HEK293 (cell line): ENCODE data around the gene CDH22.

Experiments
- CTCF ChIA-PET: fragments of 350-600 bp; formaldehyde crosslinking; extraction: SDS; loops from one replicate; lab custom pipeline; 2021; ENCODE audit warnings: antibody characterized with exemption; lab: Yijun Ruan, JAX
- POLR2A ChIA-PET: fragments of 300-600 bp; formaldehyde crosslinking; extraction: SDS; loops from one replicate; lab custom pipeline; 2020; ENCODE audit warnings: antibody characterized with exemption, inconsistent platforms; lab: Yijun Ruan, JAX
- H3K27ac ChIP-seq: fragments of 200-500 bp; sonication (Bioruptor generic); 2 replicates; pipeline ENCODE4 v1.5.1; 2014; ENCODE audit warnings: low read depth, low read length, control low read depth, inconsistent platforms; ENCODE audit errors: extremely low read depth
- H3K36me3 ChIP-seq, 2 experiments: fragments of 200-500 bp in 1 of 2; sonication (Bioruptor generic) in 1 of 2; 1 replicate in 1 of 2; 2 replicates in 1 of 2; pipeline ENCODE4 v1.5.1; 2014 to 2017; ENCODE audit warnings: inconsistent platforms in 2 of 2, low read length in 2 of 2; ENCODE audit not compliant: control insufficient read depth in 2 of 2, insufficient read depth in 1 of 2
- H3K4me1 ChIP-seq: fragments of 200-500 bp; sonication (Bioruptor generic); 2 replicates; pipeline ENCODE4 v1.5.1; 2014; ENCODE audit warnings: mild to moderate bottlenecking, low read length, inconsistent platforms; ENCODE audit not compliant: control insufficient read depth, insufficient read depth
- H3K4me3 ChIP-seq: 2 replicates; pipeline ENCODE4 v1.5.1; 2011; ENCODE audit warnings: low read depth, mild to moderate bottlenecking, control low read depth, low read length, moderate library complexity
- H3K9me3 ChIP-seq: fragments of 200-500 bp; sonication (Bioruptor generic); 2 replicates; pipeline ENCODE4 v1.5.1; 2014; ENCODE audit warnings: low read depth, low read length, inconsistent platforms; ENCODE audit not compliant: control insufficient read depth, insufficient read depth
- EGR2 ChIP-seq: fragments of 450-650 bp; formaldehyde crosslinking; IDR thresholded peaks from 2 replicates; pipeline ENCODE4 v1.5.1; 2016; ENCODE audit warnings: low read depth, missing biosample characterization, missing genetic modification characterization
- GFI1B ChIP-seq: fragments of 450-650 bp; formaldehyde crosslinking; IDR thresholded peaks from 2 replicates; pipeline ENCODE4 v1.5.1; 2016; ENCODE audit warnings: missing biosample characterization, missing genetic modification characterization
- HIC1 ChIP-seq: fragments of 450-650 bp; formaldehyde crosslinking; IDR thresholded peaks from 2 replicates; pipeline ENCODE4 v1.5.1; 2016; ENCODE audit warnings: missing biosample characterization, missing genetic modification characterization
- KLF8 ChIP-seq: fragments of 450-650 bp; formaldehyde crosslinking; IDR thresholded peaks from 2 replicates; pipeline ENCODE4 v1.5.1; 2016; ENCODE audit warnings: missing biosample characterization, missing genetic modification characterization
- REPIN1 ChIP-seq: fragments of 450-650 bp; formaldehyde crosslinking; IDR thresholded peaks from 2 replicates; pipeline ENCODE4 v1.5.1; 2017; ENCODE audit warnings: missing biosample characterization, missing genetic modification characterization, low read depth
- ZBTB20 ChIP-seq: fragments of 450-650 bp; formaldehyde crosslinking; IDR thresholded peaks from 2 replicates; pipeline ENCODE4 v1.5.1; 2016; ENCODE audit warnings: missing biosample characterization, missing genetic modification characterization
- ZFP37 ChIP-seq: fragments of 450-650 bp; formaldehyde crosslinking; IDR thresholded peaks from 2 replicates; pipeline ENCODE4 v1.5.1; 2016; ENCODE audit warnings: missing biosample characterization, missing genetic modification characterization
- ZIC2 ChIP-seq: fragments of 450-650 bp; formaldehyde crosslinking; IDR thresholded peaks from 2 replicates; pipeline ENCODE4 v1.5.1; 2016; ENCODE audit warnings: missing biosample characterization, missing genetic modification characterization
- ZNF132 ChIP-seq: fragments of 450-650 bp; formaldehyde crosslinking; IDR thresholded peaks from 2 replicates; pipeline ENCODE4 v1.5.1; 2017; ENCODE audit warnings: missing biosample characterization, missing genetic modification characterization, borderline replicate concordance
- ZNF146 ChIP-seq: fragments of 450-650 bp; formaldehyde crosslinking; IDR thresholded peaks from 2 replicates; pipeline ENCODE4 v1.5.1; 2016; ENCODE audit warnings: missing biosample characterization, missing genetic modification characterization
- ZNF211 ChIP-seq: fragments of 450-650 bp; formaldehyde crosslinking; IDR thresholded peaks from 2 replicates; pipeline ENCODE4 v1.5.1; 2016; ENCODE audit warnings: low read depth, missing biosample characterization, missing genetic modification characterization
- ZNF292 ChIP-seq: fragments of 450-650 bp; formaldehyde crosslinking; IDR thresholded peaks from 2 replicates; pipeline ENCODE4 v1.5.1; 2016; ENCODE audit warnings: low read depth, missing biosample characterization, missing genetic modification characterization, borderline replicate concordance
- ZNF302 ChIP-seq: fragments of 450-650 bp; formaldehyde crosslinking; IDR thresholded peaks from 2 replicates; pipeline ENCODE4 v1.5.1; 2016; ENCODE audit warnings: missing biosample characterization, missing genetic modification characterization, low read depth
- ZNF404 ChIP-seq: fragments of 450-650 bp; formaldehyde crosslinking; IDR thresholded peaks from 2 replicates; pipeline ENCODE4 v1.5.1; 2017; ENCODE audit warnings: missing biosample characterization, missing genetic modification characterization
- ZNF426 ChIP-seq: fragments of 450-650 bp; formaldehyde crosslinking; IDR thresholded peaks from 2 replicates; pipeline ENCODE4 v1.5.1; 2017; ENCODE audit warnings: missing biosample characterization, missing genetic modification characterization, mild to moderate bottlenecking, inconsistent platforms, moderate library complexity
- ZNF488 ChIP-seq: fragments of 450-650 bp; formaldehyde crosslinking; IDR thresholded peaks from 2 replicates; pipeline ENCODE4 v1.5.1; 2016; ENCODE audit warnings: missing biosample characterization, missing genetic modification characterization
- ZNF514 ChIP-seq: fragments of 450-650 bp; formaldehyde crosslinking; IDR thresholded peaks from 2 replicates; pipeline ENCODE4 v1.5.1; 2016; ENCODE audit warnings: missing biosample characterization, missing genetic modification characterization
- ZNF560 ChIP-seq: fragments of 450-650 bp; formaldehyde crosslinking; IDR thresholded peaks from 2 replicates; pipeline ENCODE4 v1.5.1; 2017; ENCODE audit warnings: missing biosample characterization, missing genetic modification characterization, borderline replicate concordance
- ZNF623 ChIP-seq: fragments of 450-650 bp; formaldehyde crosslinking; IDR thresholded peaks from 2 replicates; pipeline ENCODE4 v1.5.1; 2016; ENCODE audit warnings: missing biosample characterization, missing genetic modification characterization
- ZNF639 ChIP-seq: fragments of 450-650 bp; formaldehyde crosslinking; IDR thresholded peaks from 2 replicates; pipeline ENCODE4 v1.5.1; 2016; ENCODE audit warnings: missing biosample characterization, missing genetic modification characterization
- ZNF660 ChIP-seq: fragments of 450-650 bp; IDR thresholded peaks from 2 replicates; pipeline ENCODE4 v1.5.1; 2018; ENCODE audit warnings: missing biosample characterization, mild to moderate bottlenecking, missing genetic modification characterization
- ZNF704 ChIP-seq: fragments of 450-650 bp; formaldehyde crosslinking; IDR thresholded peaks from 2 replicates; pipeline ENCODE4 v1.5.1; 2016; ENCODE audit warnings: missing biosample characterization, missing genetic modification characterization

The CDH22 gene

GRCh38 chr20:46259260-46259859 lies 48.9 kb downstream of the CDH22 start:
- CTCF ChIA-PET: interaction anchor here (0.6 kb wide), 1 partner anchor 114 kb away, joined by 3 read pairs; no protein-coding TSS in a partner anchor
- TF ChIP-seq ZNF704 (tag by site-specific recombination) (no peak), ZNF404 (tag by site-specific recombination) (no peak), ZNF146 (tag by site-specific recombination) (no peak), ZNF488 (tag by site-specific recombination) (no peak), ZNF560 (no peak), GFI1B (tag by site-specific recombination) (no peak), ZNF514 (tag by site-specific recombination) (no peak), ZNF639 (tag by site-specific recombination) (no peak), REPIN1 (tag by site-specific recombination) (no peak), HIC1 (tag by site-specific recombination) (no peak)

GRCh38 chr20:46257887-46258286 lies 50.4 kb downstream of the CDH22 start:
- no peaks in the 10 kb centered on the region for H3K9me3 ChIP-seq
- POLR2A ChIA-PET: no interaction called here
- no peak for TF ChIP-seq ZFP37 (tag by site-specific recombination)
- TF ChIP-seq ZBTB20 (tag by site-specific recombination): no peak
- TF ChIP-seq KLF8 (tag by site-specific recombination): no peak
- TF ChIP-seq ZNF132 (tag by site-specific recombination): no peak
- TF ChIP-seq ZNF404 (tag by site-specific recombination): no peak
- TF ChIP-seq ZNF660 (tag by site-specific recombination): no peak
- TF ChIP-seq, all 188 proteins: peak for 0
- no peaks in the 10 kb centered on the region for H3K4me1 ChIP-seq
- no peaks in the 10 kb centered on the region for H3K36me3 ChIP-seq
- H3K4me3 ChIP-seq: no peak overlapping the region
- CTCF ChIA-PET: interaction anchor here (1.2 kb wide), 1 partner anchor 9 kb away, joined by 5 read pairs; no protein-coding TSS in a partner anchor
- H3K27ac ChIP-seq: no peak overlapping the region

More at GRCh38 chr20:46259260-46259859, 48.9 kb downstream of the CDH22 start:
- no peak overlapping the region for H3K27ac ChIP-seq
- H3K36me3 ChIP-seq: no peaks in the 10 kb centered on the region
- no peak overlapping the region for H3K4me3 ChIP-seq
- no peaks in the 10 kb centered on the region for H3K9me3 ChIP-seq
- POLR2A ChIA-PET: no interaction called here
- H3K4me1 ChIP-seq: no peaks in the 10 kb centered on the region

GRCh38 chr20:46256293-46256692 lies 52.0 kb downstream of the CDH22 start:
- ChIA-PET POLR2A (interaction anchor here (1.2 kb wide), 1 partner anchor 40 kb away, joined by 3 read pairs; no protein-coding TSS in a partner anchor), CTCF (no interaction called here)
- H3K9me3 ChIP-seq: no peaks in the 10 kb centered on the region
- no peaks in the 10 kb centered on the region for H3K4me1 ChIP-seq
- TF ChIP-seq ZNF623 (tag by site-specific recombination) (peak; percentile 95), EGR2 (peak; percentile 22; the same call in 1 of the 2 replicates), ZIC2 (tag by site-specific recombination) (peak; percentile 72), ZNF426 (tag by site-specific recombination) (no peak), ZNF211 (tag by site-specific recombination) (no peak), ZNF302 (tag by site-specific recombination) (no peak), ZNF292 (tag by site-specific recombination) (no peak)
- no peaks in the 10 kb centered on the region for H3K36me3 ChIP-seq
- H3K4me3 ChIP-seq: no peak overlapping the region
- H3K27ac ChIP-seq: no peak overlapping the region
